Measurements from ENCODE around the gene KMT5B. TPM values are rescaled to one million over a fixed set of nuclear protein-coding genes. Genes with fewer than 3 reads are reported as not detected.

KMT5B gene
- total RNA-seq, 1 experiment from 2014 or later: 43.8 TPM

- ChIA-PET POLR2A (no interaction called here), CTCF (interaction anchor here (3.5 kb wide), 1 partner anchor 13 kb away, joined by 18 read pairs; no protein-coding TSS in a partner anchor)
- H3K36me3 Mint-ChIP-seq: no peaks in the 10 kb centered on the region
- peak overlapping the region; percentile 39; the same call in 1 of the 2 replicates for H3K27ac Mint-ChIP-seq
- DNase-seq (ENCODE audit: low spot score) (no peak), ATAC-seq (no peak)
- H3K4me3 Mint-ChIP-seq: no peak overlapping the region
- no peak for TF ChIP-seq PRRX2 (CRISPR knock-in tag; IDR thresholded peaks at IDR 0.05)
- TF ChIP-seq, protein P1, sequence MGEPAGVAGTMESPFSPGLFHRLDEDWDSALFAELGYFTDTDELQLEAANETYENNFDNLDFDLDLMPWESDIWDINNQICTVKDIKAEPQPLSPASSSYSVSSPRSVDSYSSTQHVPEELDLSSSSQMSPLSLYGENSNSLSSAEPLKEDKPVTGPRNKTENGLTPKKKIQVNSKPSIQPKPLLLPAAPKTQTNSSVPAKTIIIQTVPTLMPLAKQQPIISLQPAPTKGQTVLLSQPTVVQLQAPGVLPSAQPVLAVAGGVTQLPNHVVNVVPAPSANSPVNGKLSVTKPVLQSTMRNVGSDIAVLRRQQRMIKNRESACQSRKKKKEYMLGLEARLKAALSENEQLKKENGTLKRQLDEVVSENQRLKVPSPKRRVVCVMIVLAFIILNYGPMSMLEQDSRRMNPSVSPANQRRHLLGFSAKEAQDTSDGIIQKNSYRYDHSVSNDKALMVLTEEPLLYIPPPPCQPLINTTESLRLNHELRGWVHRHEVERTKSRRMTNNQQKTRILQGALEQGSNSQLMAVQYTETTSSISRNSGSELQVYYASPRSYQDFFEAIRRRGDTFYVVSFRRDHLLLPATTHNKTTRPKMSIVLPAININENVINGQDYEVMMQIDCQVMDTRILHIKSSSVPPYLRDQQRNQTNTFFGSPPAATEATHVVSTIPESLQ (CRISPR knock-in tag; IDR thresholded peaks at IDR 0.05): no peak
- no peak for TF ChIP-seq JAZF1 (CRISPR knock-in tag; IDR thresholded peaks at IDR 0.05)
- TF ChIP-seq ARID4B (CRISPR knock-in tag; IDR thresholded peaks at IDR 0.05; ENCODE audit: borderline replicate concordance): no peak
- no peak for TF ChIP-seq PREB (CRISPR knock-in tag; IDR thresholded peaks at IDR 0.05; ENCODE audit: borderline replicate concordance)
- TF ChIP-seq, protein P2, sequence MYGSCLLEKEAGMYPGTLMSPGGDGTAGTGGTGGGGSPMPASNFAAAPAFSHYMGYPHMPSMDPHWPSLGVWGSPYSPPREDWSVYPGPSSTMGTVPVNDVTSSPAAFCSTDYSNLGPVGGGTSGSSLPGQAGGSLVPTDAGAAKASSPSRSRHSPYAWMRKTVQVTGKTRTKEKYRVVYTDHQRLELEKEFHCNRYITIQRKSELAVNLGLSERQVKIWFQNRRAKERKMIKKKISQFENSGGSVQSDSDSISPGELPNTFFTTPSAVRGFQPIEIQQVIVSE (CRISPR knock-in tag; IDR thresholded peaks at IDR 0.05; ENCODE audit: borderline replicate concordance): no peak
- TF ChIP-seq, protein P3, sequence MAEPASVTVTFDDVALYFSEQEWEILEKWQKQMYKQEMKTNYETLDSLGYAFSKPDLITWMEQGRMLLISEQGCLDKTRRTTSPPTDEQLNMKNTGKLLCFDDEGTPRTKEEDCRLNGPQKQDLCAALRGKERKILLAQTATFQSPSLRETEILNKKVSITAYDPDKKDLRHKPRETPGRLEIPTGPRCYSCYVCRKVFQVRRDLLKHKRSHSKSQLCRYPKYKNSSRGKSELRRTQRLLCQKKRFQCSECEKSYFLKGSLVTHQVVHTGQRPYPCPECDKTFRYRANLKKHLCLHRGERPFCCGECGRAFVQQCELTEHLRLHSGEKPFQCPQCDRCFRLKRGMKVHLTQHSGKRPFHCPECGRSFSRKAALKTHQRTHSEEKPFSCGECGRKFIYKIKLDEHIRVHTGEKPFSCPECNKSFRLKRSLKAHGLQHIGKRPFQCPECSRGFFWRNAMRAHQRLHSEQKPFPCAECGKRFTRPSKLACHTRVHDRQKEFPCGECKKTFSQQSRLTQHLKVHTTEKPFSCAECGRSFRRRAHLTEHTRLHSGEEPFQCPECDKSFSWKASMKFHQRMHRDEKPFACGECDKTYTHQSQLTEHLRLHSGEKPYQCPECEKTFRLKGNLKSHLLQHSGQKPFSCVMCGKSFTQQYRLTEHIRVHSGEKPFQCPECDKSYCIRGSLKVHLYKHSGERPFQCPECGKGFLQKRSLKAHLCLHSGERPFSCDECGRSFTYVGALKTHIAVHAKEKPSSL (CRISPR knock-in tag; conservative IDR thresholded peaks at IDR 0.05): no peak
- TF ChIP-seq, protein P4, sequence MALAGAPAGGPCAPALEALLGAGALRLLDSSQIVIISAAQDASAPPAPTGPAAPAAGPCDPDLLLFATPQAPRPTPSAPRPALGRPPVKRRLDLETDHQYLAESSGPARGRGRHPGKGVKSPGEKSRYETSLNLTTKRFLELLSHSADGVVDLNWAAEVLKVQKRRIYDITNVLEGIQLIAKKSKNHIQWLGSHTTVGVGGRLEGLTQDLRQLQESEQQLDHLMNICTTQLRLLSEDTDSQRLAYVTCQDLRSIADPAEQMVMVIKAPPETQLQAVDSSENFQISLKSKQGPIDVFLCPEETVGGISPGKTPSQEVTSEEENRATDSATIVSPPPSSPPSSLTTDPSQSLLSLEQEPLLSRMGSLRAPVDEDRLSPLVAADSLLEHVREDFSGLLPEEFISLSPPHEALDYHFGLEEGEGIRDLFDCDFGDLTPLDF (CRISPR knock-in tag; IDR thresholded peaks at IDR 0.05): no peak
- no peak for TF ChIP-seq SMAD4 (CRISPR knock-in tag; IDR thresholded peaks at IDR 0.05)
- TF ChIP-seq ZNF396 (CRISPR knock-in tag; IDR thresholded peaks at IDR 0.05; ENCODE audit: borderline replicate concordance): no peak
- TF ChIP-seq ZNF416 (CRISPR knock-in tag; IDR thresholded peaks at IDR 0.05): no peak
- no peak for TF ChIP-seq RELA (CRISPR knock-in tag; IDR thresholded peaks at IDR 0.05; ENCODE audit: borderline replicate concordance)
- no peaks in the 10 kb centered on the region for H3K9me3 Mint-ChIP-seq
- H3K27me3 Mint-ChIP-seq (ENCODE audit: low read depth): no peaks in the 10 kb centered on the region
- peaks cover 52% of the 10 kb centered on the region for H3K4me1 Mint-ChIP-seq
Measured at GRCh38 chr11:68196219-68196618, 16.9 kb downstream of the KMT5B start.
